Measurements from ENCODE around the gene DBN1. TPM values are rescaled to one million over a fixed set of nuclear protein-coding genes. Genes with fewer than 3 reads are reported as not detected.

DBN1 gene
- polyA plus RNA-seq, 1 of the 3 experiments (the other 2 are of a cell fraction) = 244 TPM

GRCh38 chr5:177474846-177475562 lies 1.6 kb upstream of the DBN1 start:
- CTCF ChIA-PET = interaction anchor here (1.4 to 20.3 kb wide), 6 partner anchors 10 to 71 kb away, joined by 3 to 215 read pairs (median 20); partner anchors contain the start of gene PDLIM7

More at GRCh38 chr5:177474846-177475562, 1.6 kb upstream of the DBN1 start:
- peaks cover 54% of the 10 kb centered on the region for H3F3A ChIP-seq (replicated peaks; ENCODE audit: insufficient read depth)
- no peak for DNase-seq
- peaks cover 32% of the 10 kb centered on the region for H4K20me1 ChIP-seq (ENCODE audit: insufficient read depth)
- WGBS (ENCODE audit: low lambda C conversion rate) = 92% methylated on average over 4 of the region's 4 CpGs
- H3K4me3 ChIP-seq (ENCODE audit: low read depth in 2 of 2, low read length in 1 of 2) = no peak overlapping the region
- H3K4me1 ChIP-seq (ENCODE audit: control insufficient read depth in 1 of 2, insufficient read depth in 2 of 2, low read depth in 1 of 2, low read length in 1 of 2) = peaks cover 23 to 78% of the 10 kb centered on the region in 2 experiments
- H2AFZ ChIP-seq (ENCODE audit: low read depth) = no peak overlapping the region
- TF ChIP-seq, protein P1, sequence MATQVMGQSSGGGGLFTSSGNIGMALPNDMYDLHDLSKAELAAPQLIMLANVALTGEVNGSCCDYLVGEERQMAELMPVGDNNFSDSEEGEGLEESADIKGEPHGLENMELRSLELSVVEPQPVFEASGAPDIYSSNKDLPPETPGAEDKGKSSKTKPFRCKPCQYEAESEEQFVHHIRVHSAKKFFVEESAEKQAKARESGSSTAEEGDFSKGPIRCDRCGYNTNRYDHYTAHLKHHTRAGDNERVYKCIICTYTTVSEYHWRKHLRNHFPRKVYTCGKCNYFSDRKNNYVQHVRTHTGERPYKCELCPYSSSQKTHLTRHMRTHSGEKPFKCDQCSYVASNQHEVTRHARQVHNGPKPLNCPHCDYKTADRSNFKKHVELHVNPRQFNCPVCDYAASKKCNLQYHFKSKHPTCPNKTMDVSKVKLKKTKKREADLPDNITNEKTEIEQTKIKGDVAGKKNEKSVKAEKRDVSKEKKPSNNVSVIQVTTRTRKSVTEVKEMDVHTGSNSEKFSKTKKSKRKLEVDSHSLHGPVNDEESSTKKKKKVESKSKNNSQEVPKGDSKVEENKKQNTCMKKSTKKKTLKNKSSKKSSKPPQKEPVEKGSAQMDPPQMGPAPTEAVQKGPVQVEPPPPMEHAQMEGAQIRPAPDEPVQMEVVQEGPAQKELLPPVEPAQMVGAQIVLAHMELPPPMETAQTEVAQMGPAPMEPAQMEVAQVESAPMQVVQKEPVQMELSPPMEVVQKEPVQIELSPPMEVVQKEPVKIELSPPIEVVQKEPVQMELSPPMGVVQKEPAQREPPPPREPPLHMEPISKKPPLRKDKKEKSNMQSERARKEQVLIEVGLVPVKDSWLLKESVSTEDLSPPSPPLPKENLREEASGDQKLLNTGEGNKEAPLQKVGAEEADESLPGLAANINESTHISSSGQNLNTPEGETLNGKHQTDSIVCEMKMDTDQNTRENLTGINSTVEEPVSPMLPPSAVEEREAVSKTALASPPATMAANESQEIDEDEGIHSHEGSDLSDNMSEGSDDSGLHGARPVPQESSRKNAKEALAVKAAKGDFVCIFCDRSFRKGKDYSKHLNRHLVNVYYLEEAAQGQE (IDR thresholded peaks at IDR 0.05; ENCODE audit: low read depth, low read length) = no peak
- TF ChIP-seq RAD21 (IDR thresholded peaks at IDR 0.05; ENCODE audit: low read length) (no peak), RCOR1 (IDR thresholded peaks at IDR 0.05; ENCODE audit: low read length) (no peak), ZBTB33 (IDR thresholded peaks at IDR 0.05; ENCODE audit: borderline replicate concordance, low read depth) (no peak), RXRA (IDR thresholded peaks at IDR 0.05; ENCODE audit: borderline replicate concordance, low read depth) (no peak), TEAD4 (IDR thresholded peaks at IDR 0.05; ENCODE audit: borderline replicate concordance, insufficient read depth) (no peak), FOSL2 (IDR thresholded peaks at IDR 0.05; ENCODE audit: borderline replicate concordance, low read depth) (no peak), NRF1 (IDR thresholded peaks at IDR 0.05; ENCODE audit: low read depth, low read length) (no peak), MXI1 (IDR thresholded peaks at IDR 0.05; ENCODE audit: low read depth, low read length) (no peak), EP300 (IDR thresholded peaks at IDR 0.05; ENCODE audit: borderline replicate concordance in 1 of 2, low read depth in 1 of 2, low read length in 1 of 2) (no peak), YY1 (IDR thresholded peaks at IDR 0.05; ENCODE audit: low read depth) (no peak), MAX (IDR thresholded peaks at IDR 0.05; ENCODE audit: low read depth) (no peak), TAF1 (IDR thresholded peaks at IDR 0.05; ENCODE audit: borderline replicate concordance, low read depth, low read length) (no peak)
- TF ChIP-seq, protein P2, sequence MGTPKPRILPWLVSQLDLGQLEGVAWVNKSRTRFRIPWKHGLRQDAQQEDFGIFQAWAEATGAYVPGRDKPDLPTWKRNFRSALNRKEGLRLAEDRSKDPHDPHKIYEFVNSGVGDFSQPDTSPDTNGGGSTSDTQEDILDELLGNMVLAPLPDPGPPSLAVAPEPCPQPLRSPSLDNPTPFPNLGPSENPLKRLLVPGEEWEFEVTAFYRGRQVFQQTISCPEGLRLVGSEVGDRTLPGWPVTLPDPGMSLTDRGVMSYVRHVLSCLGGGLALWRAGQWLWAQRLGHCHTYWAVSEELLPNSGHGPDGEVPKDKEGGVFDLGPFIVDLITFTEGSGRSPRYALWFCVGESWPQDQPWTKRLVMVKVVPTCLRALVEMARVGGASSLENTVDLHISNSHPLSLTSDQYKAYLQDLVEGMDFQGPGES (IDR thresholded peaks at IDR 0.05; ENCODE audit: low read depth, low read length) = no peak
- TF ChIP-seq, protein P3, sequence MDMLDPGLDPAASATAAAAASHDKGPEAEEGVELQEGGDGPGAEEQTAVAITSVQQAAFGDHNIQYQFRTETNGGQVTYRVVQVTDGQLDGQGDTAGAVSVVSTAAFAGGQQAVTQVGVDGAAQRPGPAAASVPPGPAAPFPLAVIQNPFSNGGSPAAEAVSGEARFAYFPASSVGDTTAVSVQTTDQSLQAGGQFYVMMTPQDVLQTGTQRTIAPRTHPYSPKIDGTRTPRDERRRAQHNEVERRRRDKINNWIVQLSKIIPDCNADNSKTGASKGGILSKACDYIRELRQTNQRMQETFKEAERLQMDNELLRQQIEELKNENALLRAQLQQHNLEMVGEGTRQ (IDR thresholded peaks at IDR 0.05; ENCODE audit: borderline replicate concordance, low read depth, low read length) = no peak
- peak overlapping the region in 1 of 2 experiments; percentile 31; a peak in 2 of 4 replicates for H3K27ac ChIP-seq (ENCODE audit: low read depth in 2 of 2, low read length in 1 of 2)
- peaks cover 5 to 12% of the 10 kb centered on the region in 2 experiments for H3K36me3 ChIP-seq (replicated peaks in 1 of 2; ENCODE audit: control insufficient read depth in 1 of 2, insufficient read depth in 2 of 2, low read length in 1 of 2)
- POLR2A ChIA-PET = interaction anchor here (0.6 kb wide), 1 partner anchor 20 kb away, joined by 3 read pairs; no protein-coding TSS in a partner anchor
- peaks cover 30% of the 10 kb centered on the region for H3K79me2 ChIP-seq (ENCODE audit: insufficient read depth)
- no peak overlapping the region for H3K4me2 ChIP-seq
- H3K27me3 ChIP-seq (ENCODE audit: insufficient read depth) = no peaks in the 10 kb centered on the region
- no peaks in the 10 kb centered on the region for H3K9me3 ChIP-seq
- H3K9ac ChIP-seq = no peak overlapping the region
- H3K9me2 ChIP-seq = no peaks in the 10 kb centered on the region

Measured in SK-N-SH (cell line).